Muscle of leg (tissue), 11 donors: ENCODE results near the gene GFOD2. TPM values are rescaled to one million over a fixed set of nuclear protein-coding genes. Genes with fewer than 3 reads are reported as not detected.

Source experiments
- DNase-seq: peaks from one replicate; pipeline ENCODE4 v3.0.0; 2013
- H3K27ac ChIP-seq: one replicate; pipeline ENCODE4 v1.5.1; 2013; ENCODE audit warnings: mild to moderate bottlenecking, low read length, control low read depth
- H3K27me3 ChIP-seq: one replicate; pipeline ENCODE4 v1.6.1; 2013; ENCODE audit warnings: low read length; ENCODE audit not compliant: control insufficient read depth, insufficient read depth
- H3K36me3 ChIP-seq: one replicate; pipeline ENCODE4 v1.6.1; 2013; ENCODE audit warnings: low read length; ENCODE audit not compliant: control insufficient read depth, insufficient read depth
- H3K4me1 ChIP-seq: one replicate; pipeline ENCODE4 v1.6.1; 2013; ENCODE audit warnings: low read length; ENCODE audit not compliant: control insufficient read depth, insufficient read depth
- H3K4me3 ChIP-seq: one replicate; pipeline ENCODE4 v1.5.1; 2013; ENCODE audit warnings: low read length, control low read depth
- H3K9me3 ChIP-seq: replicated peaks from 2 replicates; pipeline ENCODE4 v1.6.1; 2013; ENCODE audit warnings: low read depth, low read length; ENCODE audit not compliant: control insufficient read depth
- WGBS: methylation state at CpG from one replicate; pipeline ENCODE4 v1.1.5; 2013; ENCODE audit warnings: missing lambda C conversion rate; ENCODE audit not compliant: insufficient coverage; 5-methylcytosine and 5-hydroxymethylcytosine counted together
- polyA plus RNA-seq, 8 donors: library from polyadenylated mRNA; unstranded; fragments of 120-200 nt; gene quantifications; one replicate each; pipeline versions ENCODE4 v1.2.1 to v1.2.3, GENCODE V29; 2013; ENCODE audit warnings: inconsistent platforms in 1 of 8, low replicate concordance in 1 of 8; ENCODE audit not compliant: insufficient read length in 8 of 8, insufficient read depth in 1 of 8
- total RNA-seq: library from RNA; stranded (reverse); fragments of 120-200 nt; gene quantifications from one replicate; pipeline ENCODE4 v1.2.4, GENCODE V29; 2013

GFOD2 gene
- total and polyA plus RNA-seq, 9 donors, result 11.4 to 18.3 (median 13.9) TPM

DNA sequence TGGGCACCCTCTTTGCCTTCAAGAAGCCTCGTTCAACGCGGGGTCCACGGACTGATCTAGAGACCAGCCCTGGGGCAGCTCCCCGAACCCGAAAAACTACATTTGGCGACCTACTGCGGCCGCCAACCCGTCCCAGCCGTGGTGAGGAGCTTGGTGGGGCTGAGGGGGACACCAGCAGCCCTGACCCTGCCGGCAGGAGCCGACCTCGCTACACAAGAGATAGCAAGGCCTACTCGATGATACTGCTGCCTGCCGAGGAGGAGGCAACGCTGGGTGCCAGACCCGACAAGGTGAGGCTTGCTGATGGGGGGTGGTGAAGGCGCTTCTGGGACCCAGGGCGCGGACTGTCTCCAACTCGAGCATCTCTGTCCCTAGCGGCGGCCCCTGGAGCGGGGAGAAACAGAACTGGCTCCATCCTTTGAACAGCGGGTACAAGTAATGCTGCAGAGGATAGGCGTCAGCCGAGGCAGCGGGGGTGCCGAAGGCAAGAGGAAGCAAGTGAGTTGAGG lies 64.7 kb downstream of the GFOD2 start:
- no peaks in the 10 kb centered on the region for H3K9me3 ChIP-seq
- no peak for DNase-seq
- no peak overlapping the region for H3K4me3 ChIP-seq
- peaks cover 16% of the 10 kb centered on the region for H3K36me3 ChIP-seq
- peaks cover 65% of the 10 kb centered on the region for H3K27me3 ChIP-seq
- no peak overlapping the region for H3K27ac ChIP-seq
- peaks cover 18% of the 10 kb centered on the region for H3K4me1 ChIP-seq
- 49% methylated on average over 29 of the region's 30 CpGs for WGBS

DNA sequence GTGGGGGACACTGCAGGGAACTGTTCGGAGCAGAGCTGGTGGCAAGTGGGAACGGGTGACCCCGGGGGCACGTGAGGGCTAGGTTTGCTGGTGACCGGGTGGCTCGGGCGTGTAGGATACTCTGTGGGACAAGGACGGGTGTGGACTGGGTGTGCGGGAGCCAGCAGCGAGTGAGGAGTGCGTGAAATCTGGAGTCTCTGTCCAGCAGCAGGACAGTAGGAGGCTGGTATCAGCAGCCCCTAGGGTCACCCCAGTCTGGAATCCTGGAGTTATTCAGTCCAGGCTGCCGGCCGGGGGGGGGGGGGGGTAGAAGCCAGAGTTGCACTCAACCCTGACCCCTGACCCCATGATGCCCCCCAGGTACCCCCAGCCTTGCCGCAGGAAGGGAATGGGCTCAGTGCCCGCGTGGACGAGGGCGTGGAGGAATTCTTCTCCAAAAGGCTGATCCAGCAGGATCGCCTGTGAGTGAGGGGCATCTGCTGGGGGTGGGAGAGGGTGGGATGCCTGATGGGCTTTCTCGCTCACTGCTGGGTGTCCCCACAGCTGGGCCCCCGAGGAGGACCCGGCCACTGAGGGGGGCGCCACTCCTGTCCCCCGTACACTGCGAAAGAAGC lies 65.2 kb downstream of the GFOD2 start:
- Histone ChIP-seq H3K9me3 (no peaks in the 10 kb centered on the region), H3K27me3 (peaks cover 70% of the 10 kb centered on the region), H3K4me3 (no peak overlapping the region), H3K27ac (no peak overlapping the region), H3K4me1 (peaks cover 13% of the 10 kb centered on the region), H3K36me3 (peaks cover 15% of the 10 kb centered on the region)
- WGBS, result 30% methylated on average over 16 of the region's 25 CpGs
- DNase-seq, result no peak

GRCh38 chr16:67653128-67653788 lies 65.9 kb downstream of the GFOD2 start:
- Histone ChIP-seq H3K36me3 (peaks cover 9% of the 10 kb centered on the region), H3K4me3 (no peak overlapping the region), H3K27ac (no peak overlapping the region), H3K4me1 (peaks cover 10% of the 10 kb centered on the region), H3K27me3 (peaks cover 77% of the 10 kb centered on the region), H3K9me3 (no peaks in the 10 kb centered on the region)
- 2% methylated on average over 59 of the region's 68 CpGs for WGBS
- DNase-seq, result no peak

GRCh38 chr16:67652578-67653127 lies 66.5 kb downstream of the GFOD2 start:
- Histone ChIP-seq H3K9me3 (no peaks in the 10 kb centered on the region), H3K27ac (no peak overlapping the region), H3K27me3 (peaks cover 83% of the 10 kb centered on the region), H3K4me3 (no peak overlapping the region), H3K4me1 (peaks cover 13% of the 10 kb centered on the region), H3K36me3 (peaks cover 3% of the 10 kb centered on the region)
- DNase-seq, result no peak
- 3% methylated on average over 37 of the region's 59 CpGs for WGBS

- DNase-seq, result no peak
- WGBS, result 83% methylated on average over 4 of the region's 4 CpGs
- peaks cover 13% of the 10 kb centered on the region for H3K4me1 ChIP-seq
- no peak overlapping the region for H3K27ac ChIP-seq
- H3K27me3 ChIP-seq, result peaks cover 91% of the 10 kb centered on the region
- H3K36me3 ChIP-seq, result no peaks in the 10 kb centered on the region
- H3K4me3 ChIP-seq, result no peak overlapping the region
- no peaks in the 10 kb centered on the region for H3K9me3 ChIP-seq
These were observed 67.3 kb downstream of the GFOD2 start for GRCh38 chr16:67651847-67652246.

GRCh38 chr16:67651039-67651438 lies 68.1 kb downstream of the GFOD2 start:
- H3K9me3 ChIP-seq, result no peaks in the 10 kb centered on the region
- no peak for DNase-seq
- no peak overlapping the region for H3K27ac ChIP-seq
- no peaks in the 10 kb centered on the region for H3K36me3 ChIP-seq
- H3K4me1 ChIP-seq, result peaks cover 13% of the 10 kb centered on the region
- H3K27me3 ChIP-seq, result peaks cover 95% of the 10 kb centered on the region
- no peak overlapping the region for H3K4me3 ChIP-seq
- WGBS, result 92% methylated on average over 6 of the region's 7 CpGs

DNA sequence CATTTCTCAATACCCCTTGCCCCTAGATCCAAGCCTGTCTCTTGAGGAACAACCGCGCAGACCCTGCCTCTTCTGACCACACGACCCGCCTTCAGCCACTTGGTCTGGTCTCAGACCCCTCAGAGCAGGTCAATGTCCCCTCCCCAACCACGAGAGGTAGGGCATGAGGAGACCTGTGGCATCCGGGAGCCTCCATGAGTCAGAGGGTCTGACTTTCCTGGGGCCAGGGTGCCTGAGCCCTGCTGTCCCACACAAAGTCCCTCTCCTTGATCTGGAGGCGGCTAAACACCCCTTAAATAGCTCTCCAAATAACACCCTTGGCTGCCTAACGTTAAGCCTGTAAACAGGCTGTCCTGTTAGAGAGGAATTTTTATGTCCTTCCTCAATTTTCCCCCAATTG lies 69.1 kb downstream of the GFOD2 start:
- peaks cover 13% of the 10 kb centered on the region for H3K4me1 ChIP-seq
- no peak overlapping the region for H3K27ac ChIP-seq
- WGBS, result 42% methylated on average over 6 of the region's 8 CpGs
- H3K36me3 ChIP-seq, result no peaks in the 10 kb centered on the region
- H3K4me3 ChIP-seq, result no peak overlapping the region
- peaks cover 96% of the 10 kb centered on the region for H3K27me3 ChIP-seq
- H3K9me3 ChIP-seq, result no peaks in the 10 kb centered on the region
- no peak for DNase-seq

DNA sequence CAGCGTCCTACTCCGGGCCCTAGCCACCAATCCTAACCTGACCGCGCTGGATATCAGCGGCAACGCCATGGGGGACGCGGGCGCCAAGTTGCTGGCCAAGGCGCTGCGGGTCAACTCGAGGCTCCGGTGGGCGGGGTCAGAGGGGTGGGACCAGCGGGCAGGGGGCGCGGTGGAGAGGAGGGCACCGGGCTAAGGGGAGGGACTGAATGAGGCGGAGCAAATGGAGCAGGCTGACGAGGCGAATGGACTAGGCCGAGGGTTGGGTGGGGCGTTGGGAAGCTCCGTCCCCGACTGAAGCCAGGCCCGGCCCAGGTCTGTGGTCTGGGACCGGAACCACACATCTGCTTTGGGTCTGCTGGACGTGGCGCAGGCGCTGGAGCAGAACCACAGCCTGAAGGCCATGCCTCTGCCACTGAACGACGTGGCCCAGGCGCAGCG lies 69.6 kb downstream of the GFOD2 start:
- no peak overlapping the region for H3K27ac ChIP-seq
- H3K9me3 ChIP-seq, result no peaks in the 10 kb centered on the region
- WGBS, result 9% methylated on average over 34 of the region's 34 CpGs
- H3K36me3 ChIP-seq, result no peaks in the 10 kb centered on the region
- H3K27me3 ChIP-seq, result peaks cover 95% of the 10 kb centered on the region
- peaks cover 15% of the 10 kb centered on the region for H3K4me1 ChIP-seq
- H3K4me3 ChIP-seq, result no peak overlapping the region
- DNase-seq, result no peak

- Histone ChIP-seq H3K4me3 (no peak overlapping the region), H3K9me3 (no peaks in the 10 kb centered on the region), H3K36me3 (no peaks in the 10 kb centered on the region), H3K4me1 (peaks cover 17% of the 10 kb centered on the region), H3K27me3 (peaks cover 95% of the 10 kb centered on the region), H3K27ac (no peak overlapping the region)
- 31% methylated on average over 35 of the region's 35 CpGs for WGBS
- no peak for DNase-seq
These were observed 70.2 kb downstream of the GFOD2 start for GRCh38 chr16:67648764-67649407.
